ENCODE measurements around the gene SV2B.

GRCh38 chr15:91318931-91319330, 218.9 kb downstream of the SV2B start:
- TF ChIP-seq CTCF (IDR thresholded peaks at IDR 0.05) (no peak), EP300 (IDR thresholded peaks at IDR 0.05) (no peak), MAX (IDR thresholded peaks at IDR 0.05) (no peak), RAD21 (conservative IDR thresholded peaks at IDR 0.05 in 1 of 2, IDR thresholded peaks at IDR 0.05 in 1 of 2) (no peak), KDM1A (IDR thresholded peaks at IDR 0.05; ENCODE audit: low read depth) (no peak), ELK1 (IDR thresholded peaks at IDR 0.05; ENCODE audit: low read depth, low read length) (no peak), ZFP36 (IDR thresholded peaks at IDR 0.05; ENCODE audit: borderline replicate concordance, partially characterized antibody) (no peak), POLR2AphosphoS2 (conservative IDR thresholded peaks at IDR 0.05; ENCODE audit: low read length) (no peak), RNF2 (IDR thresholded peaks at IDR 0.05; ENCODE audit: borderline replicate concordance, low read depth) (no peak), JUN (IDR thresholded peaks at IDR 0.05) (no peak), POLR2A (IDR thresholded peaks at IDR 0.05; ENCODE audit: low read length) (no peak), TFCP2L1 (CRISPR knock-in tag; IDR thresholded peaks at IDR 0.05) (no peak), NFE2L2 (conservative IDR thresholded peaks at IDR 0.05; ENCODE audit: low read length) (no peak), CHD2 (IDR thresholded peaks at IDR 0.05; ENCODE audit: low read length, partially characterized antibody) (no peak)
